H1 (cell line): ENCODE data around the gene NUFIP2. TPM values are rescaled to one million over a fixed set of nuclear protein-coding genes. Genes with fewer than 3 reads are reported as not detected.

Experiments
- CTCF ChIA-PET: fragments of 300-600 bp; sonication (Branson Sonifier 250); formaldehyde crosslinking; loops from one replicate; lab custom pipeline; 2021; ENCODE audit not compliant: partially characterized antibody; lab: Charles Lee
- POLR2A ChIA-PET: fragments of 300-600 bp; sonication (Branson Sonifier 250); formaldehyde crosslinking; loops from one replicate; lab custom pipeline; 2021; ENCODE audit warnings: inconsistent platforms; ENCODE audit not compliant: partially characterized antibody; lab: Charles Lee
- DNase-seq, 2 experiments: peaks; one replicate each; pipeline versions ENCODE4 v3.0.0 to v3.0.0-alpha.2; 2010 to 2022; ENCODE audit warnings: low spot score in 2 of 2, low read depth in 1 of 2, mixed read lengths in 1 of 2
- FAIRE-seq: peaks from 2 replicates; lab custom pipeline; 2011; peaks lifted over from hg19 to GRCh38; lab: Jason Lieb, UNC
- H2AFZ ChIP-seq: 2 replicates; pipeline ENCODE4 v1.8.1; 2012; ENCODE audit warnings: low read length, inconsistent platforms
- H2AK5ac ChIP-seq: 2 replicates; pipeline ENCODE4 v1.6.1; 2013; ENCODE audit warnings: low read depth, low read length
- H2BK120ac ChIP-seq: replicated peaks from 2 replicates; pipeline ENCODE3; 2013; ENCODE audit warnings: low read depth, low read length, inconsistent platforms
- H2BK12ac ChIP-seq: 2 replicates; pipeline ENCODE4 v1.6.1; 2013; ENCODE audit warnings: low read depth, low read length
- H2BK15ac ChIP-seq: 2 replicates; pipeline ENCODE4 v1.6.1; 2013; ENCODE audit warnings: low read length
- H2BK20ac ChIP-seq: 2 replicates; pipeline ENCODE4 v1.6.1; 2013; ENCODE audit warnings: low read length
- H2BK5ac ChIP-seq: 2 replicates; pipeline ENCODE4 v1.6.1; 2013; ENCODE audit warnings: low read depth, low read length
- H3K14ac ChIP-seq: 2 replicates; pipeline ENCODE4 v1.6.1; 2013; ENCODE audit warnings: inconsistent platforms; ENCODE audit not compliant: insufficient read length
- H3K18ac ChIP-seq: 2 replicates; pipeline ENCODE4 v1.6.1; 2013; ENCODE audit warnings: low read length; ENCODE audit errors: extremely low read depth
- H3K23ac ChIP-seq: 2 replicates; pipeline ENCODE4 v1.6.1; 2013; ENCODE audit warnings: inconsistent platforms; ENCODE audit not compliant: insufficient read length
- H3K23me2 ChIP-seq: 2 replicates; pipeline ENCODE4 v1.6.1; 2013; ENCODE audit warnings: low read depth, low read length
- H3K27ac ChIP-seq: 2 replicates; pipeline ENCODE4 v1.6.1; 2011; ENCODE audit warnings: low read depth, low read length, inconsistent platforms
- H3K27me3 ChIP-seq, 4 experiments: replicated peaks in 1 of 4; 1 replicate in 1 of 4; 2 replicates in 3 of 4; pipeline versions ENCODE4 v1.6.1 to v1.8.1; 2011 to 2013; ENCODE audit warnings: low read length in 3 of 4, mild to moderate bottlenecking in 3 of 4, inconsistent platforms in 2 of 4, mixed read lengths in 2 of 4, moderate library complexity in 1 of 4; ENCODE audit not compliant: control insufficient read depth in 3 of 4, insufficient read depth in 3 of 4; ENCODE audit errors: extremely low read depth in 1 of 4
- H3K36me3 ChIP-seq, 4 experiments: 2 replicates each; pipeline versions ENCODE4 v1.6.1 to v1.8.1; 2011 to 2013; ENCODE audit warnings: mild to moderate bottlenecking in 4 of 4, low read length in 3 of 4, moderate library complexity in 2 of 4, control low read depth in 1 of 4, inconsistent platforms in 1 of 4; ENCODE audit not compliant: insufficient read depth in 4 of 4, control insufficient read depth in 2 of 4
- H3K4ac ChIP-seq: replicated peaks from 2 replicates; pipeline ENCODE3; 2013; ENCODE audit warnings: low read length, low read depth, mixed read lengths, inconsistent platforms; ENCODE audit not compliant: insufficient read length
- H3K4me1 ChIP-seq, 4 experiments: replicated peaks in 1 of 4; 1 replicate in 1 of 4; 2 replicates in 3 of 4; pipeline versions ENCODE4 v1.6.1 to v1.8.1; 2011 to 2013; ENCODE audit warnings: low read length in 3 of 4, inconsistent platforms in 2 of 4, mixed read lengths in 1 of 4; ENCODE audit not compliant: insufficient read depth in 4 of 4, control insufficient read depth in 3 of 4
- H3K4me2 ChIP-seq, 2 experiments: 2 replicates each; pipeline versions ENCODE4 v1.6.1 to v1.8.1; 2011 to 2013; ENCODE audit warnings: low read depth in 2 of 2, low read length in 2 of 2, control low read depth in 1 of 2, inconsistent platforms in 1 of 2, mild to moderate bottlenecking in 1 of 2; ENCODE audit not compliant: insufficient read depth in 1 of 2
- H3K4me3 ChIP-seq, 4 experiments: fragments of 200-600, 300-600 bp in 1 of 4; sonication (generic), shearing (Covaris generic), sonication (Bioruptor Twin) in 1 of 4; 2 replicates each; pipeline versions ENCODE4 v1.5.1 to v1.8.1; 2011 to 2016; ENCODE audit warnings: low read length in 4 of 4, low read depth in 3 of 4, control low read depth in 2 of 4, inconsistent platforms in 2 of 4, mild to moderate bottlenecking in 2 of 4, mixed read lengths in 1 of 4, moderate library complexity in 1 of 4; ENCODE audit not compliant: insufficient read depth in 2 of 4; ENCODE audit errors: extremely low read depth in 1 of 4
- H3K56ac ChIP-seq: replicated peaks from 2 replicates; pipeline ENCODE3; 2013; ENCODE audit warnings: low read depth, mild to moderate bottlenecking, mixed read lengths, low read length, inconsistent platforms; ENCODE audit not compliant: insufficient read length
- H3K79me1 ChIP-seq: 2 replicates; pipeline ENCODE4 v1.6.1; 2013; ENCODE audit warnings: low read depth, low read length, control low read depth
- H3K79me2 ChIP-seq, 2 experiments: 2 replicates each; pipeline versions ENCODE4 v1.6.1 to v1.8.1; 2012 to 2013; ENCODE audit warnings: low read length in 2 of 2, mild to moderate bottlenecking in 2 of 2, inconsistent platforms in 1 of 2; ENCODE audit not compliant: insufficient read depth in 2 of 2, control insufficient read depth in 1 of 2
- H3K9ac ChIP-seq, 4 experiments: replicated peaks in 1 of 4; 1 replicate in 1 of 4; 2 replicates in 3 of 4; pipeline versions ENCODE4 v1.6.1 to v1.8.1; 2011 to 2013; ENCODE audit warnings: low read depth in 3 of 4, low read length in 3 of 4, control low read depth in 2 of 4, mild to moderate bottlenecking in 2 of 4, moderate library complexity in 2 of 4, inconsistent platforms in 1 of 4; ENCODE audit errors: extremely low read depth in 1 of 4
- H3K9me3 ChIP-seq, 2 experiments: 2 replicates each; pipeline versions ENCODE4 v1.6.1 to v1.8.1; 2012 to 2013; ENCODE audit warnings: mild to moderate bottlenecking in 2 of 2, moderate library complexity in 2 of 2, control low read depth in 1 of 2, inconsistent platforms in 1 of 2, low read depth in 1 of 2, low read length in 1 of 2, mixed read lengths in 1 of 2; ENCODE audit not compliant: insufficient read depth in 2 of 2
- H4K20me1 ChIP-seq, 2 experiments: replicated peaks in 1 of 2; 2 replicates each; pipeline versions ENCODE3 to v1.8.1; 2011 to 2013; ENCODE audit warnings: inconsistent platforms in 2 of 2, low read length in 2 of 2, mild to moderate bottlenecking in 1 of 2; ENCODE audit not compliant: insufficient read depth in 2 of 2, control insufficient read depth in 1 of 2
- H4K5ac ChIP-seq: 2 replicates; pipeline ENCODE4 v1.6.1; 2013; ENCODE audit warnings: low read length, low read depth, mixed read lengths, inconsistent platforms; ENCODE audit not compliant: insufficient read length
- H4K8ac ChIP-seq: 2 replicates; pipeline ENCODE4 v1.8.0; 2013; ENCODE audit warnings: mild to moderate bottlenecking, moderate library complexity, low read length, inconsistent platforms; ENCODE audit not compliant: insufficient read depth; ENCODE audit errors: extremely low read depth
- H4K91ac ChIP-seq: replicated peaks from 2 replicates; pipeline ENCODE3; 2013; ENCODE audit warnings: low read length, mixed read lengths, inconsistent platforms; ENCODE audit not compliant: insufficient read length
- E2F6 ChIP-seq: IDR thresholded peaks from 2 replicates; pipeline ENCODE4 v1.6.1; 2012; ENCODE audit warnings: inconsistent platforms
- POU5F1 ChIP-seq: IDR thresholded peaks from 2 replicates; pipeline ENCODE4 v1.6.1; 2011; ENCODE audit warnings: low read depth, mild to moderate bottlenecking, low read length, moderate library complexity
- RXRA ChIP-seq: IDR thresholded peaks from 2 replicates; pipeline ENCODE4 v1.6.1; 2011; ENCODE audit warnings: low read depth, mild to moderate bottlenecking, low read length, moderate library complexity; ENCODE audit not compliant: insufficient read depth
- SIN3A ChIP-seq, 2 experiments: IDR thresholded peaks in 1 of 2; conservative IDR thresholded peaks in 1 of 2; 2 replicates each; pipeline ENCODE4 v1.6.1; 2011 to 2012; ENCODE audit warnings: low read length in 2 of 2, improper control_type of control experiment in 1 of 2, low read depth in 1 of 2, mild to moderate bottlenecking in 1 of 2
- WGBS, 2 experiments: shearing (Covaris generic) in 1 of 2; methylation state at CpG; one replicate each; pipeline versions ENCODE4 v1.1.6 to v1.1.7; 2013 to 2015; ENCODE audit warnings: low lambda C conversion rate in 2 of 2, mixed read lengths in 2 of 2, inconsistent platforms in 1 of 2, low coverage in 1 of 2, missing lambda C conversion rate in 1 of 2; ENCODE audit not compliant: insufficient replicate concordance in 2 of 2, insufficient coverage in 1 of 2, insufficient read length in 1 of 2; ENCODE audit errors: extremely low coverage in 1 of 2, missing lambda C conversion rate in 1 of 2; 5-methylcytosine and 5-hydroxymethylcytosine counted together
- polyA plus RNA-seq, 7 experiments: library from polyadenylated mRNA; depleted of rRNA in 3 of 7; stranded (reverse) in 5 of 7; unstranded in 2 of 7; fragments of >200 nt in 5 of 7; fragments of 200-250 nt in 2 of 7; gene quantifications; 1 replicate in 5 of 7; 2 replicates in 1 of 7; 4 replicates in 1 of 7; pipeline versions ENCODE4 v1.2.1 to v1.2.3, GENCODE V29; 2011 to 2013; ENCODE audit warnings: missing spikeins in 2 of 7, mixed read lengths in 2 of 7
- total RNA-seq: library from RNA; stranded (reverse); fragmentation: NEBNext Ultra II Directional; extraction: Animal tissue kit (Norgen Biotek cat#: 25700); gene quantifications from 2 replicates; pipeline ENCODE4 v1.2.1, GENCODE V29; 2021

NUFIP2 gene
- total and polyA plus RNA-seq, 2 of the 8 experiments (the other 6 are each of a cell fraction or from before 2014, with no cell fraction given) = 65.9 to 118 TPM

DNA sequence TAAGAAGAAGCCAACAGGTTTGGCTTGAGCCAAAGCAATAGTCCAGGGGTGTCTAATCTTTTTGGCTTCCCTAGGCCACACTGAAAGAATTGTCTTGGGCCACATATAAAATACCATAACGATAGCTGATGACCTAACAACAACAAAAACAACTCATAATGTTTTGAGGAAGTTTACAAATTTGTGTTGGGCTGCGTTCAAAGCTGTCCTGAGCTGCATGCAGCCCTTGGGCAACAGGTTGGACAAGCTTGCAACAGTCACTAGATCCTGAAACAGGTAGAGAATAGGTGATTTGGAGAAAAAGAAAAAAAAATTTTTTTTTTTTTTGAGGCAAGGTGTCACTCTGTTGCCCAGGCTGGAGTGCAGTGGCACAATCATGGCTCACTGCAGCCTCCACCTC is 42.8 kb downstream of the NUFIP2 start:
- Histone ChIP-seq H3K36me3 (0 out of 8 replicates have a peak, but pooled peaks cover 0 to 5% (median 0%) of the 10 kb centered on the region in 4 experiments), H2AK5ac (no peak overlapping the region), H3K27me3 (no peaks in the 10 kb centered on the region), H3K4me1 (peaks cover 0 to 3% (median 1%) of the 10 kb centered on the region in 4 experiments; a peak in 2 of 7 replicates), H3K27ac (no peak overlapping the region), H3K4me2 (no peak overlapping the region), H3K18ac (no peak overlapping the region), H3K14ac (no peak overlapping the region)
- TF ChIP-seq E2F6 (no peak), SIN3A (conservative IDR thresholded peaks at IDR 0.05 in 1 of 2, IDR thresholded peaks at IDR 0.05 in 1 of 2; ENCODE audit: low read depth in 1 of 2, low read length in 2 of 2) (no peak), RXRA (no peak), POU5F1 (no peak)
- TF ChIP-seq, all 59 proteins: peak for 0
- no peak overlapping the region for H2BK15ac ChIP-seq
- no peak overlapping the region for H4K91ac ChIP-seq
- no peak overlapping the region for H3K9ac ChIP-seq
- 100% methylated on average over 2 of the region's 2 CpGs; no CpG with 5 or more reads in 1 of the 2 experiments for WGBS, 2 experiments
- ChIA-PET CTCF (interaction anchor here (0.6 to 3.6 kb wide), 22 partner anchors 9 to 379 kb away, joined by 3 to 34 read pairs (median 6); no protein-coding TSS in a partner anchor), POLR2A (interaction anchor here (1.0 to 3.5 kb wide), 8 partner anchors 8 to 93 kb away, joined by 3 to 13 read pairs (median 3); partner anchors contain the start of gene NUFIP2)
- peaks cover 0 to 2% of the 10 kb centered on the region in 2 experiments for H4K20me1 ChIP-seq
- H3K56ac ChIP-seq = no peak overlapping the region
- FAIRE-seq = no peak
- H2AFZ ChIP-seq = no peak overlapping the region
- no peak overlapping the region for H2BK20ac ChIP-seq
- H3K79me1 ChIP-seq = no peaks in the 10 kb centered on the region; the same call in 1 of the 2 replicates
- no peak overlapping the region for H4K5ac ChIP-seq
- H3K9me3 ChIP-seq = no peaks in the 10 kb centered on the region
- no peak overlapping the region for H3K4ac ChIP-seq
- H4K8ac ChIP-seq = no peak overlapping the region
- no peaks in the 10 kb centered on the region for H3K23me2 ChIP-seq
- no peak for DNase-seq
- no peak overlapping the region for H2BK5ac ChIP-seq
- no peak overlapping the region for H2BK120ac ChIP-seq
- no peak overlapping the region for H3K4me3 ChIP-seq
- H3K23ac ChIP-seq = no peak overlapping the region
- H2BK12ac ChIP-seq = no peak overlapping the region
- H3K79me2 ChIP-seq = no peaks in the 10 kb centered on the region
